ES-I3 (cell line): ENCODE results near the gene TCERG1.
"Not testable (repeated sequence)": the region's sequence is repeated elsewhere in the genome, so short reads cannot be mapped to it uniquely, and the experiment has no call there.

Experiments used
- H3K36me3 ChIP-seq: 2 replicates; pipeline ENCODE4 v1.6.1; 2013; ENCODE audit warnings: mild to moderate bottlenecking, low read length, control low read depth, moderate library complexity; ENCODE audit not compliant: insufficient read depth
- H3K4me1 ChIP-seq: 2 replicates; pipeline ENCODE4 v1.6.1; 2013; ENCODE audit warnings: mild to moderate bottlenecking, control low read depth, low read length; ENCODE audit not compliant: insufficient read depth
- H3K9ac ChIP-seq: 2 replicates; pipeline ENCODE4 v1.6.1; 2013; ENCODE audit warnings: low read depth, mild to moderate bottlenecking, low read length, moderate library complexity
- H3K9me3 ChIP-seq: 2 replicates; pipeline ENCODE4 v1.6.1; 2013; ENCODE audit warnings: mild to moderate bottlenecking, low read length, moderate library complexity; ENCODE audit not compliant: control insufficient read depth, insufficient read depth

TCERG1 gene

DNA sequence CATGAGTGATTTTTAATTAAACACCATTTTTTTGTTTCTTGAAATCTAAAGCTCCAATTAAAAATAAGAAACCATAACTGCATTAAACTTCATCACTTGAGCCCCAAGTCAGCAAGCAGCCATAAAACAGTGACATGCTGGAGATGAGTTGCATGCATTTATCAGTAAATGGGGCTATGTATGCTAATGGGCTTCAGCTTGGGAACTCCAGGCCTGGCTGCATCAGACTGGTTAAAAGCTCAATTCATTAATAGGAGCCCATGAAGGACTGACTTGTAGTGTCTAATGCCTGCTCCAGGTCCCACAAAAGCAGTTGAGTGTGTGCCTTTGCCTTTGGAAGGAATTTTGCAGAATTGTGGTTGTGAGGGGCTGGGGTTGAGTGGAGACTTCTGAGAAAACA is 102.5 kb downstream of the TCERG1 start:
- H3K36me3 ChIP-seq, result no peaks in the 10 kb centered on the region
- no peak overlapping the region for H3K9ac ChIP-seq
- no peaks in the 10 kb centered on the region for H3K9me3 ChIP-seq
- H3K4me1 ChIP-seq, result no peaks in the 10 kb centered on the region

DNA sequence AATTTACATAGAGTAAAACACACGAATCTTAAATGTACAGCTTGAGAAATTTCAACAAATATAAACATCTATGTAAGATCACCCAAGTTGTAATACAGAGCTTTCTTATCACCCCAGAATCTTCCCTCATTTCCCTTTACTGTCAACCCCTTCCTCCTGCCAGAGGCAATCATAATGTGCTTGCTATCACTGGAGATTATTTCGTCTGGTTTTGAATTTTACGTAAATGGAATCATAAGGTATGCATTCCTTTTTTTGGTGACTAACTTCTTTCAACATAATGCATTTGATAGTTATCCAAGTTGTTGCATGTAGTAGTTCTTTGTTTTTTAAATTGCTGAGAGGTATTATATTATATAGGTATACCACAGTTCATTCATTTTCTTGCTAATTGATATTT is 106.3 kb downstream of the TCERG1 start:
- no peaks in the 10 kb centered on the region for H3K9me3 ChIP-seq
- H3K9ac ChIP-seq, result no peak overlapping the region
- H3K36me3 ChIP-seq, result no peaks in the 10 kb centered on the region
- H3K4me1 ChIP-seq, result no peaks in the 10 kb centered on the region

DNA sequence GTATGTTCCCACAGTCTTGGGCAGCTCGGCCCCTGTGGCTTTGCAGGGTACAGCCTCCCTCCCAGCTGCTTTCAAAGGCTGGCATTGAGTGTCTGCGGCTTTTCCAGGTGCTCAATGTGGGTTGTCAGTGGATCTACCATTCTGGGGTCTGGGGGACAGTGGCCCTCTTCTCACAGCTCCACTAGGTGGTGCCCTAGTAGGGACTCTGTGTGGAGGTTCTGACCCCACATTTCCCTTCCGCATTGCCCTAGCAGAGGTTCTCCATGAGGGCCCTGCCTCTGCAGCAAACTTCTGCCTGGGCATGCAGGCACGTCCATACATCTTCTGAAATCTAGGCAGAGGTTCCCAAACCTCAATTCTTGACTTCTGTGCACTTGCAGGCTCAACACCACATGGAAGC is 109.8 kb downstream of the TCERG1 start:
- H3K9me3 ChIP-seq, H3K36me3 ChIP-seq, H3K9ac ChIP-seq: not testable (repeated sequence)
- peaks cover 11% of the 10 kb centered on the region; the same call in 1 of the 2 replicates for H3K4me1 ChIP-seq

DNA sequence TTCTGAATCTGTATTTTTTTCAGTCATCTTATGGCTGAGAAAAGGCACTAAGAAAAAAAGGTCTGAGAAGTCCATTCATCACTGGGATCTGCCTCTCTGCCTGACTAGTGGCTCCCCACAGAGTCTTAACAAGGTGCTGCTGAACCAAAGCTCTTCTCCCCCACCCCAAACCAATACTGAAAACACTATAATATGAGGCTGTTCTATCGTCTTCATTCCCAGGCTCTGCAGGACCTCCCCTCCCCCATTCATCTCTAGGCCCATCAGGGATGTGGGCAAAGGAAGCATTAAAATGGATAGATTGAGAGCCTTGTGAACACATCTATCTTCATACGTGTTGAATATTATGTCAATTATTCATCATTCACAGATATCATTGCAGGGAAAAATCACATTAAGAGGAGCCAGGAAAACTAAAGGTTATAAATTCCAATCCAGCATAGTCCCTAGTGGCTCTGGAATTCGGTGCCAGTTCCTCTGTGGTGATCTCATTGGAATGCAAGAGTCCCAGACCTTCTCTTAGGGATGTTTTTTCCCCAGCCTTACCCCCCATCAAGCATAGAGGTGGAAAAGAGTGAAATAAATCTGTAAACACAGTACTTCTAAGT is 113.2 kb downstream of the TCERG1 start:
- no peaks in the 10 kb centered on the region for H3K9me3 ChIP-seq
- no peaks in the 10 kb centered on the region for H3K36me3 ChIP-seq
- peaks cover 22% of the 10 kb centered on the region for H3K4me1 ChIP-seq
- no peak overlapping the region for H3K9ac ChIP-seq
